Activated T-helper 1 cell treated with anti-CD3 and anti-CD28 coated beads, Interleukin-12 subunit alpha, Interleukin-12 subunit beta, Interleukin-2, Interleukin-4 antibody, amounts not matched to agents 30 ng/mL and 10 ng/mL and 1 ng/mL, durations not matched to agents 14 hours and 24 hours and 36 hours (primary cell): ENCODE data around the gene KERA. TPM values are rescaled to one million over a fixed set of nuclear protein-coding genes. Genes with fewer than 3 reads are reported as not detected.

Experiments
- DNase-seq: peaks from one replicate; pipeline ENCODE4 v3.0.0; 2021; ENCODE audit warnings: low spot score
- H3K27ac Mint-ChIP-seq: one replicate; pipeline ENCODE4 v1.8.0; 2021; ENCODE audit warnings: mild to moderate bottlenecking, mixed read lengths
- H3K27me3 Mint-ChIP-seq: one replicate; pipeline ENCODE4 v1.8.0; 2022; ENCODE audit warnings: mild to moderate bottlenecking, moderate library complexity, mixed read lengths; ENCODE audit not compliant: insufficient read depth
- H3K36me3 Mint-ChIP-seq: one replicate; pipeline ENCODE4 v1.8.0; 2021; ENCODE audit warnings: low read depth, mixed read lengths
- H3K4me1 Mint-ChIP-seq: one replicate; pipeline ENCODE4 v1.8.0; 2021; ENCODE audit warnings: low read depth, mixed read lengths
- H3K4me3 Mint-ChIP-seq: one replicate; pipeline ENCODE4 v1.8.0; 2021; ENCODE audit warnings: mild to moderate bottlenecking, moderate library complexity, mixed read lengths
- H3K9me3 Mint-ChIP-seq: one replicate; pipeline ENCODE4 v1.8.0; 2021; ENCODE audit warnings: mixed read lengths
- intact Hi-C: fragments of 100-400 bp; cut with micrococcal nuclease; formaldehyde crosslinking; loops from one replicate; pipeline ENCODE4 v1.15.1; 2024
- total RNA-seq: library from RNA; stranded (reverse); gene quantifications from 2 replicates; pipeline ENCODE4 v1.2.3, GENCODE V29; 2022

Gene KERA
- total RNA-seq, 1 donor from 2014 or later, result not detected

DNA sequence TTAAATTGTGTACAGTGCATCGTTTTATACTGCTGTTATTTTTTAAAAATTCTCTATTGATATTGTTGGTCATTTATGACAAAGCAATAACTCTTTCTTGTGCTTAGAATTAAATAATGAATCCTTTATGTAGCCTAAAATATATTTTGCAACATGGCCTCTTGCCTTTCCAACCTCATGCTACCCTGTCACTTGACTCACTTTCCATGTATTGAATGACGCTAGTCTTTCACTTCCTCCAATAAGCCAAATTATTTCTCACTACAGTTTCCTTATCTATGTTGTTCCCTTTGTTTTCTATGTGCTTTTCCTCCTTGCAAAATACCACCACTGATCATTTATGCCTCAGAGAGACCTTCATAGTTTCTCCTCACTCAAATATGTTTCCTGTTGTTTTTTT is 36.7 kb downstream of the KERA start:
- DNase-seq, result no peak
- H3K36me3 Mint-ChIP-seq, result no peaks in the 10 kb centered on the region
- H3K27ac Mint-ChIP-seq, result no peak overlapping the region
- intact Hi-C loops, result no loop called here
- H3K4me1 Mint-ChIP-seq, result no peaks in the 10 kb centered on the region
- H3K9me3 Mint-ChIP-seq, result no peaks in the 10 kb centered on the region
- no peaks in the 10 kb centered on the region for H3K27me3 Mint-ChIP-seq
- no peak overlapping the region for H3K4me3 Mint-ChIP-seq

DNA sequence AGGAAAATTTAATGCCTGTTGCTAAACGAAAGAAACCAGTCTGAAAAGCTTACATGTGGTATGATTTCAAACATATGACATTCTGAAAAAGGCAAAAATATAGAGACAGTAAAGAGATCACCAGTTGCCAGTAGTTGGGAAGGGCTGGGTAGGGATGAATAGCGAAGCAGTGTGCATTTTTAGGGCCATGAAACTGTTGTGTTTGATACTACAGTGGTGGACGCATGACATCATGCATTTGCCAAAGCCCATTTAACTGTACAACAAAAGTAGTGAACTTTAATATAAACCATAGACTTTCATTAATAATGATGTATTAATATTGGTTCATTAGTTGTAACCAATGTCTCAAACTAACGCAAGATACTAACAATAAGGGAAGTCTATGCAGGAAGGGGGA is 38.4 kb downstream of the KERA start:
- no peak for DNase-seq
- H3K4me1 Mint-ChIP-seq, result no peaks in the 10 kb centered on the region
- peaks cover 4% of the 10 kb centered on the region for H3K9me3 Mint-ChIP-seq
- H3K36me3 Mint-ChIP-seq, result no peaks in the 10 kb centered on the region
- H3K27me3 Mint-ChIP-seq, result peaks cover 2% of the 10 kb centered on the region
- intact Hi-C loops, result no loop called here
- H3K27ac Mint-ChIP-seq, result no peak overlapping the region
- H3K4me3 Mint-ChIP-seq, result no peak overlapping the region

DNA sequence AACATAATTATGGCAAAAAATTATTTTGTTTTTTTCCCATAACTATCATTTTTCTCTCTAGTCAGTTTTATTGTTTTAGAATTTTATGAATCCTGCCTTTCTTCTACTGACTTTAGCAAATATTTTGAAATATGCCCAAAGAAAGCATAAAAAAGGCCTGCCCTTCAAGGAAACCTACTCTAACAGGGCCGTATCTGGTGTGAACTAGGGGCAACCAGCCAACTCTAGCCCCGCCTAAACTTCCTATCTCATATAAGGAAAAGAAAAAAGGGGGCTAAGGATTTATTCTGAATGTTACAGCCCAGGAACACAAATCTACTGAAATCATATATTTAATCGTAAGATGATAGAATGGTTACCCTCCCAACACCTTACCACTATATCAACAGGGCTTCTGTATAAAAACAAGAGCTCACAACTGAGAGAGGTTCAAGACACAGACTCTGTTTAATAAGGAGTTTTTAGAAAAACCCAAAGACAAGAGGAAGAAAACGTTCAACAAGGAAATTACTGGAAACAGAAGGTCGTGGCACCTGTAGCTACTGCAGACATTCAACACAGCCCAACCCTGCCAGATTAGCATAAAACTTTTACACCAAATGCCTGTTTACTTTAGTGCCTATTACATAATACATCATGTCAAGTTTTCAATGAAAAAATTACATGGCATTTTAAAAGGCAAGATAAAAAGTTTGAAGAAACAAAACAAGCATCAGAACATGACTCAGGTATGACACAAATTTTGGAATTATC is 40.1 kb downstream of the KERA start:
- no peak for DNase-seq
- peaks cover 4% of the 10 kb centered on the region for H3K9me3 Mint-ChIP-seq
- H3K27ac Mint-ChIP-seq, result no peak overlapping the region
- no peaks in the 10 kb centered on the region for H3K36me3 Mint-ChIP-seq
- H3K27me3 Mint-ChIP-seq, result peaks cover 5% of the 10 kb centered on the region
- no peaks in the 10 kb centered on the region for H3K4me1 Mint-ChIP-seq
- H3K4me3 Mint-ChIP-seq, result no peak overlapping the region
- intact Hi-C loops, result no loop called here

DNA sequence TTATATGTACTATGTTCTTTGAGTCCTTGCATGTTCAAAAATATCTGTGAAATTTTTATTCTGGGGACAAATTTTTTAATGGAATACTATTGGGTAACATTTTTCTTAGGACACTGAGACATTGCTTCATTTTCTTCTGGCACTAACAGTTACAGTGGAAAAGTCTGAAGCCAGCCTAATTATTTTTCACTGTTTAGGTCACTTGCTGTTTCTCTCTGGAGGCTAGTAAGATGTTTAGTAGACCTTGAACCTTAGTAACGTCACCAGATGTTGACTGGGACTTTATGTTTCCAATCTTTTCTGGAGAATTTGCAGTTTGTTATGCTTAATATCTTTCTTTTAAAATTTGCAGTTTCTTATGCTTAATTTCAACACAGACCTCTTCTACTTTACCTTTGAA is 40.8 kb downstream of the KERA start:
- Mint-ChIP-seq H3K9me3 (peaks cover 4% of the 10 kb centered on the region), H3K4me3 (no peak overlapping the region), H3K36me3 (no peaks in the 10 kb centered on the region), H3K27me3 (peaks cover 7% of the 10 kb centered on the region), H3K4me1 (no peaks in the 10 kb centered on the region), H3K27ac (no peak overlapping the region)
- intact Hi-C loops, result no loop called here
- no peak for DNase-seq

DNA sequence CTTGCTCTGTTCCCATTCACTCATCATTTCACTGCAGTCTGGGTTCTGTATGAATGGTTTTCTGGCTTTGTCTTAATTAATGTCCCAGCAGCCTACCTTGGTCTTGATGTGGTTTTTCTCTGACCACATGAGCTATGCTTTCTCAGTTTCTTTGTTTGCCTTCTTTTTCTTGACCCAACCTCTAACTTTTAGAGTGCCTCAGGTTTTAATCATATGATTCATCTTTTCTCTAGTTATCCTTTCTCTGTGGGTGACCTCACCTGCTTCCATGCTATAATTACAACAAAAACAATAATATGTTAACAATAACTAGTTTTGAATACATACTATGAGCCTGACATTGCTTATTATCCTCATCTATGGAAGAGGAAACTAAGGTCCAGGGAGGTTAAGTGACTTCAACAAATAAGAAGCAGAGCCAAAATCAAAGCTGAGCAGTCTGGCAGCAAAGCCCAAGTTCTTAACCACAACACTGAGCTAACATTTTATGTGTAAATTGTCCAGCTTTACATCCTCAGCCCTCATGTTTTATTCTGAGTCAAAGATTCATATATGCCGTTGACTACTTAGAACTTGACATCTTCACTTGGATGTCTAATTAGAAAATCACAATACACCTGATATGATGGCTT is 48.4 kb downstream of the KERA start:
- DNase-seq, result no peak

DNA sequence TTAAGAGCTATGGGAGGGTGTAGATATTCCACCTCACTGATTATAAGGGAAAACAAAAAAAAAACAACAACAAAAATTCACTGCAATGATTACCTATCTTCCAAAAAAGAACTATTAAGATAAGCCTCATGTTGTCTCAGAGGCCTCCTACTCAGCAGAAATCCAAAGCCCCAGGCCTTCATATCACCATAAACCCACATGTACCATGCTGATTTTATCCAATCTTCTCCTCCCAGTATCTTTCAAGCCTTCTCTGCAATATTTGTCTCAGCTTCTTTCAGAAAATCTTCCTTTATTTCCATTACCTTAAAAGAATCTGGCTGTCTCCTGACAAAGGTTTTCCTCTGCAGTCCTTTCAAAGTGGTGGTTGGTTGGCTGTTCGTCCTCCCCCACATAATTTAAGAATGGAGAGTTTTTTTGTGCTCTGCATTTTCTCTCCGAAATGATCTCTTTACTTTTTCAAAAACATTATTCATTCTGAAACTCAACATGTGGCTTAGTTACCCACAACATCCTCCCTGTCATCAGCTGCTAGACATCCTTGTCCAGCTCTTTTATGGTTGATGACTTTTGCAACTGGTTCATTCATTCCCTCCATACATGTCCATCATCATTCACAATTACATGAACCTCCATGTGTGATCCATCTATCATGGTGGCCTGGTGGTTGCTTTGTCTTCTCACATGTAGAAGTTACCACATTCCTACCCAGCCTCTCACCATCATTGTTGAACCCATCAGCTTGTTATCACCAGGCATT is 50.1 kb downstream of the KERA start:
- intact Hi-C loops, result no loop called here
- Mint-ChIP-seq H3K36me3 (no peaks in the 10 kb centered on the region), H3K27ac (peak overlapping the region; percentile 46), H3K4me1 (peaks cover 18% of the 10 kb centered on the region), H3K4me3 (no peak overlapping the region), H3K9me3 (no peaks in the 10 kb centered on the region), H3K27me3 (peaks cover 15% of the 10 kb centered on the region)
- no peak for DNase-seq

More for the DNA sequence above, 48.4 kb downstream of the KERA start:
- intact Hi-C loops, result no loop called here
- Mint-ChIP-seq H3K36me3 (no peaks in the 10 kb centered on the region), H3K27ac (no peak overlapping the region), H3K27me3 (peaks cover 15% of the 10 kb centered on the region), H3K9me3 (no peaks in the 10 kb centered on the region), H3K4me3 (no peak overlapping the region), H3K4me1 (peaks cover 18% of the 10 kb centered on the region)

DNA sequence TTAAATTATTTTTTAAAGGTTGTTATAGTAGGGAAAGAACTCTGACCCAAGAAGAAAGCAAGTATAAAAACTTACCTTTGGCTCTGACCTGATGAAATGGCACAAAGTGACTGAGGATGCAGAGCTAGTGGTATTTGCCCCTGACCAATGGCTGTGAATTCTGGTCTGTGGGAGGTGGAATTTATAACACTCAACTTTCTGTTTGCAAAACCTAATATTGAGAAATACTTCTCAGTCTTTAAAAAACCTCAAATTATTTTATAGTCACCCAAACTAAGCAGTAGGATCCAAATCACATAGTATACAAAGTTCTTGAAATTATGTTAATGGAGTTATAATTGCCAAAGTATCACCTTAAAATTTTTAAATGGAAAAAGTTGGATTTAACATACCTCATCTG is 53.0 kb downstream of the KERA start, which contains the start of gene EPYC:
TSS of gene EPYC (minus strand) at position 101 of the 400 bp plus-strand sequence. CDS start 2,407 bp downstream, outside the sequence.
- no peaks in the 10 kb centered on the region for H3K9me3 Mint-ChIP-seq
- no peak for DNase-seq
- intact Hi-C loops, result no loop called here

DNA sequence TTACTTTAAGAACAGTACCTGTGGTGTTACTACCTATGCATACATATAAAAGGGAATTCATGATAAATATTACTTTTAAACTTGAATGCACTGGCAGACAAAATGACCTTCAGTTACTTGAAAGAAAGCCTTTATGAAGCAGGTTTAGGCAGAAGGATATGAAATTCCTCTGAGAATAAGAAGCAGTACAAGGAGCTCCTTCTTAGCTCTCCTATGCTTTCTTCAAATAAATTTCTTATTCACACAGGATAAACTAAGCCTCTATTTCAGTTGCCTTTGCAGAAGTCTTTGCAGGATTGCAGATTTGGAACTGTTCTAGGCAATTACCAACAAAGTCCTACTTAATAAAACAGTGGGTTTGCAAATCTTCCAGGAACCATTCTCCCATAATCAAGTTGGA is 54.1 kb downstream of the KERA start:
- Mint-ChIP-seq H3K9me3 (no peaks in the 10 kb centered on the region), H3K4me3 (no peak overlapping the region), H3K4me1 (peaks cover 17% of the 10 kb centered on the region), H3K27ac (no peak overlapping the region), H3K27me3 (peaks cover 12% of the 10 kb centered on the region), H3K36me3 (no peaks in the 10 kb centered on the region)
- intact Hi-C loops, result no loop called here
- DNase-seq, result no peak

More for the DNA sequence above, 53.0 kb downstream of the KERA start, which contains the start of gene EPYC:
- Mint-ChIP-seq H3K4me1 (peaks cover 18% of the 10 kb centered on the region), H3K27ac (no peak within 1 kb of the TSS), H3K36me3 (no peaks in the 10 kb centered on the region), H3K27me3 (peaks cover 12% of the 10 kb centered on the region), H3K4me3 (no peak within 1 kb of the TSS)

DNA sequence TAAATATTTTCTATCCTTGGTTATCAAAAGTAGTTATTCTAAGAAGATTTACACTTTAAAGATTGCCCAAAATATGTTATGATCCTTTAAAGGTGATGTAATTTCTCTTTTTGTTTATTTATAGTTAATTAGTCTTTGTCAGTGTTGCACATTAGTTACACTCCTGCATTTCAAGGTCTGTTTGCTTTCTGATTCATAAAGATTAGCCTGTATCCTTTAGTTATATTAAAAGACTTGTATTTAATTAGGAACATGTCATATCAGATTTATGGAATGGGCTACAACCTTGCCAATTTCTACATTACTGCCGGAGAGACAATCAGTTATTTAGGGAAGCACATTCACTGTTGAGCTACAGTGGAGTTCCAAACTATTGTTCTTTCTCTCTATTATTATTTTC is 56.5 kb downstream of the KERA start:
- intact Hi-C loops, result no loop called here
- Mint-ChIP-seq H3K27ac (no peak overlapping the region), H3K4me1 (no peaks in the 10 kb centered on the region), H3K27me3 (peaks cover 3% of the 10 kb centered on the region), H3K9me3 (no peaks in the 10 kb centered on the region), H3K36me3 (no peaks in the 10 kb centered on the region), H3K4me3 (no peak overlapping the region)
- no peak for DNase-seq

Other genes with a start within 250 kb of the KERA start
- gene CCER1, start 102.8 kb downstream of the KERA start, total RNA-seq, result not detected in 2 replicates
- not detected in 2 replicates for gene EPYC, start 53.1 kb downstream of the KERA start, total RNA-seq
- gene LUM, start 53.5 kb upstream of the KERA start, total RNA-seq, result not detected in 2 replicates
- not detected in 2 replicates for gene DCN, start 124.8 kb upstream of the KERA start, total RNA-seq